ENCODE results near the gene FAM221A.
"Not testable (repeated sequence)": the region's sequence is repeated elsewhere in the genome, so short reads cannot be mapped to it uniquely, and the experiment has no call there.

- TF ChIP-seq EZH2 (IDR thresholded peaks at IDR 0.05; ENCODE audit: low read length, missing control alignments); CTCF (conservative IDR thresholded peaks at IDR 0.05 in 1 of 2, IDR thresholded peaks at IDR 0.05 in 1 of 2; ENCODE audit: low read depth in 1 of 2, low read length in 2 of 2): not testable (repeated sequence)
Observed at GRCh38 chr7:23684041-23684440, 4.0 kb downstream of the FAM221A start.

All from fibroblast of lung (primary cell).